ENCODE measurements around the gene CDKN2AIP.

Gene CDKN2AIP, protein sequence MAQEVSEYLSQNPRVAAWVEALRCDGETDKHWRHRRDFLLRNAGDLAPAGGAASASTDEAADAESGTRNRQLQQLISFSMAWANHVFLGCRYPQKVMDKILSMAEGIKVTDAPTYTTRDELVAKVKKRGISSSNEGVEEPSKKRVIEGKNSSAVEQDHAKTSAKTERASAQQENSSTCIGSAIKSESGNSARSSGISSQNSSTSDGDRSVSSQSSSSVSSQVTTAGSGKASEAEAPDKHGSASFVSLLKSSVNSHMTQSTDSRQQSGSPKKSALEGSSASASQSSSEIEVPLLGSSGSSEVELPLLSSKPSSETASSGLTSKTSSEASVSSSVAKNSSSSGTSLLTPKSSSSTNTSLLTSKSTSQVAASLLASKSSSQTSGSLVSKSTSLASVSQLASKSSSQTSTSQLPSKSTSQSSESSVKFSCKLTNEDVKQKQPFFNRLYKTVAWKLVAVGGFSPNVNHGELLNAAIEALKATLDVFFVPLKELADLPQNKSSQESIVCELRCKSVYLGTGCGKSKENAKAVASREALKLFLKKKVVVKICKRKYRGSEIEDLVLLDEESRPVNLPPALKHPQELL

GRCh38 chr4:183444214-183445096 lies at the start of gene CDKN2AIP:
Gene CDKN2AIP (plus strand): TSS chr4:183444636. CDS start chr4:183444798, 162 bp downstream.
- peak; percentile 98 for DNase-seq (ENCODE audit: low read depth, low spot score)

DNA sequence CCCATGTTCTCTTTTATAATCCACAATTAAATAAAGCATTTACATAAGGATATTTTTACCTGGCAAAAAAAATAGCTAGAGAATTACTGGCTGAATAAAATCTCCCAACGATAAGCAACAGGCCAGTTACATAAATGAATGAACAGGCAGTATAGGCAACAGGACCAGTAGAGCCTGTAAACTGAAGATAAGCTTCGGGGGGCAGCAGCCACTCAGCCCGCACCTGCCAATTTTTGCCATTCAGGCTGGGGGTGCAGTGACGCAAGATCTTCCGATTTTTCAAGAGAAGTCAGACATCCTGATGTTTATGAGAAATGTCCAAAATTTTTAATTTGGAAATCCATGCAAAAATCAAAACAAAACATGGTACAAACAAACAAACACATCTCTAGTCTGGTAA lies 49.0 kb upstream of the CDKN2AIP start:
- DNase-seq (ENCODE audit: low read depth, low spot score), result no peak

- DNase-seq (ENCODE audit: low read depth, low spot score), result no peak
Measured at GRCh38 chr4:183396227-183396637, 48.2 kb upstream of the CDKN2AIP start.

GRCh38 chr4:183397741-183398297 lies 46.6 kb upstream of the CDKN2AIP start:
- DNase-seq (ENCODE audit: low read depth, low spot score), result no peak

- peak; percentile 84 for DNase-seq (ENCODE audit: low read depth, low spot score)
Measured at GRCh38 chr4:183398298-183399125, 45.9 kb upstream of the CDKN2AIP start.

DNA sequence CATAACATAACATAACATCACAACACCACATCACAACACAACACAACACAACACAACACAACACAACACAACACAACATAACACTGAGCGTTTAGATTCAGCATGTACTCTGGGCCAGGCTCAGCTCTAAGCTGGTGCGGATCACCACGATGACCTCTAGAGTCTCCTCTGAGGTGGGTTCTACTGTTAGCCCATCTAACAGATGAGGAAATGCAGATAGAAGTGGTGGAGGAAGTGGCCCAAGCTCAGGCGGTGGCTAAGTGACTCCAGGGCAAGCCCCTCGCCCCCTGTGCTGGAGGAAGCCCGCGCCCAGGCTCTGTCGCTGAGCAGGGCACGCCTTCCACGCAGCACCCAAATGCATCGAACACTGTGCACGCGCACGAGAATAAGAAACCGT lies 45.3 kb upstream of the CDKN2AIP start:
- DNase-seq (ENCODE audit: low read depth, low spot score), result peak; percentile 18

DNA sequence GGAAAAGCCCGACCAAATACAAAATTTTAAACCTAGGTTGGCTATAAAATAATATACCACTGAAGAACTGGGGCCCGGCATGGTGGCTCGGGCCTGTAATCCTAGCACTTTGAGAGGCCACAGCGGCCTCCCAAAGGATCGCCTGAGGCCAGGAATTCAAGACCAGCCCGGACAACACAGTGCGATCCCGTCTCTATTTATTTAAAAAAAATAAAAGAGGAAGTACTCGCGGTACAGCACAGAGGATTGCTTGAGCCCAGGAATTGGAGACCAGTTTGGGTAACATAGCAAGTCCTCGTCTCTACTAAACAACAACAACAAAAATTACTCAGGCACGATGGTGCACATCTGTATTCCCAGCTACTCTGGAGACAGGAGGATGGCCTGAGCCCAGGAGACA lies 44.8 kb upstream of the CDKN2AIP start:
- peak; percentile 36 for DNase-seq (ENCODE audit: low read depth, low spot score)

- no peak for DNase-seq (ENCODE audit: low read depth, low spot score)
Measured at GRCh38 chr4:183400035-183400434, 44.4 kb upstream of the CDKN2AIP start.

- DNase-seq (ENCODE audit: low read depth, low spot score), result no peak
Measured at GRCh38 chr4:183401473-183401872, 43.0 kb upstream of the CDKN2AIP start.

GRCh38 chr4:183402771-183403170 lies 41.7 kb upstream of the CDKN2AIP start:
- no peak for DNase-seq (ENCODE audit: low read depth, low spot score)

DNA sequence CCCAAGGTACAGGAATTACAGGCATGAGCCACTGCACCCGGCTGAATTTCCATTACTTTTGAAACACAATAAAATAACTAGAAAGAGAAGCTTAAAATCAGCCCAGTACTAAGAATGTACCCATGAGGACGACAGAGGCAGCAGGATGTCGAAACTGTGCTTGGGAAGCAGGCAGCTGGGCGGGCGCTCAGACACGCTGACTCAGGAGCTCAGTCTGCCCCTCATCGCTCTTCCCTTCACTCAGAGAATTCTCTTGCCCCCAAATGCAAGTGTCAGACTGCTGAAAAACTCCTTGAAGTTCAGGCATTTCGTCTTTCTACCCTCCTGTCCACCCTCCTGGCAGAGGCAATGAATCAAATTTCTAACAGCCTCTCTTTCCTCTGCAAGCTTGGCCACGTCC lies 41.0 kb upstream of the CDKN2AIP start:
- no peak for DNase-seq (ENCODE audit: low read depth, low spot score)

- no peak for DNase-seq (ENCODE audit: low read depth, low spot score)
Measured at GRCh38 chr4:183403961-183404360, 40.5 kb upstream of the CDKN2AIP start.

GRCh38 chr4:183405303-183405702 lies 39.1 kb upstream of the CDKN2AIP start:
- DNase-seq (ENCODE audit: low read depth, low spot score), result no peak

GRCh38 chr4:183407128-183407585 lies 37.3 kb upstream of the CDKN2AIP start:
- DNase-seq (ENCODE audit: low read depth, low spot score), result peak; percentile 96

GRCh38 chr4:183407635-183408464 lies 36.6 kb upstream of the CDKN2AIP start:
- no peak for DNase-seq (ENCODE audit: low read depth, low spot score)

- no peak for DNase-seq (ENCODE audit: low read depth, low spot score)
Measured at GRCh38 chr4:183408796-183409195, 35.6 kb upstream of the CDKN2AIP start.

DNA sequence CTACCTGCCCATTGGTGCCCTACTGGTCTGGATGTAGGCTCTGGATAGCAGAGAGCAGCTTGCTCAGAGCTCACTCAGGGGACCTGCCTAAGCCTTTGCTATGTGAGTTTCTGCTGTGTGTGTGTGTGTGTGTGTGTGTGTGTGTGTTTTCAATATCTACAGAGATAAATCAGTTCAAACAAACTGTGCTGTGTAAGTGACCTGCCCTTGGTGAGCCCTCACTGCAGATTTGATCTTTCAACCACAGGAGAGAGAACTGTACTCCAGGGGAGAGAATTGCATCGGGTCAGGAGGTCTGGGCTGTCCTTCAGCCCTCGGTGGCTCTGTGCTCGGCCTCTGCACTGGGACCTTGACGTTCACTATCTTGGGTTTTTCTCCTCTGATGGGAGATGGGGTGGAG lies 35.0 kb upstream of the CDKN2AIP start:
- no peak for DNase-seq (ENCODE audit: low read depth, low spot score)

DNA sequence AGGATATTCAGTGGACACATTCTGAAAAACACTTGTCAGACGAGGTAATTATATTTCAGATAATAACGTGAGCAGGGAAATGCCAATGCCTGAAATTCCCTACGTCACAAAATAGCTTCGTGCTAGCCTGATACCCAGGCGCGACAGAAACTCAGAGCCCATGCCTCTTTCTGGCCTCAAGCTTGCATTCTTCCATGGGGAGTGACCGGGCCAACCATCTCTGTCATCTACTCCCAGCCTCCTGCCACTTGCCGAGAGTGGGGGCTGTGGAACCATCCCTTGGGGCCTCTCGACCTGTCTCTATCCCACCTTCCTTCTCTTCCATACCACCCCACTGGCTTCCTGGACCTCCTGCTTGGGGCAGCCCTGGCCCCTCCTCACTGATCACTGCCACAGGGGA lies 34.5 kb upstream of the CDKN2AIP start:
- DNase-seq (ENCODE audit: low read depth, low spot score), result peak; percentile 21

DNA sequence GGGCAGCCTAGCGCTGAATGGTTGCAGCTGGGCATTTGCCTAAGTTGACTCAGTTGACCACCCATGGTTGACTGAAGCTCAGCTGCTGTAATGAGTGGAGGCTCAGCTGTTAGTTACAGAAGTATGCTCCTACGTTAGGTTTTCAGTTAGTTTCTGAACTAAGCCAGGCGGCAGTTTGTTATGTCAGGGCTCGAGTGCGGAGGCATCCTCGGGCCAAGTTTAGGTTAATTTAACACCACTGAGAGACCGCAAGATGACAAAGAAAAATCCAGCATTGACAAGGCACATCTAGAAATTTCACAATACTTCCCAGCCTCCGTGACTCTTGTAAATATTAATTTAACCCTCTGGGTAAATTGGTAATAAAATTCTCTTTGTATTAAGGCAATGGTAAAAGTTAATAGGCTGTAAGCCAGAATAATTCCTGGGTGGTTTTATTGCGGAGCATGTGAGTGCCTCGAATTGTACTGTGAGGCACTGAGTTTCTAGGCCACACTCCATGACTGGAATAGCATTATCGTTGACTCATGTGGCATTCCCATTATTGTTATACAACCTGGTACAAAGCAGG lies 33.1 kb upstream of the CDKN2AIP start:
- no peak for DNase-seq (ENCODE audit: low read depth, low spot score)

GRCh38 chr4:183412821-183413220 lies 31.6 kb upstream of the CDKN2AIP start:
- DNase-seq (ENCODE audit: low read depth, low spot score), result no peak

Measured in ELF-1 (cell line).